Upper lobe of left lung (tissue), 4 donors: ENCODE data around the gene CMTM1.

Experiments used
- CTCF ChIP-seq, 6 experiments: fragments of 450-650 bp in 4 of 6; fragments of 200-600 bp in 2 of 6; sonication (generic) in 2 of 6; IDR thresholded peaks; one replicate each; pipeline ENCODE4 v1.5.1; 2016 to 2019; ENCODE audit warnings: antibody characterized with exemption in 6 of 6
- POLR2A ChIP-seq, 4 donors: fragments of 450-650 bp; IDR thresholded peaks; one replicate each; pipeline ENCODE4 v1.5.1; 2016 to 2017; ENCODE audit warnings: antibody characterized with exemption in 4 of 4, mild to moderate bottlenecking in 2 of 4

GRCh38 chr16:66538910-66539309 lies 27.3 kb upstream of the CMTM1 start:
- no peak for TF ChIP-seq POLR2A (IDR thresholded peaks at IDR 0.05)
- no peak for TF ChIP-seq CTCF (IDR thresholded peaks at IDR 0.05)
